Astrocyte (in vitro differentiated cells and primary cell): ENCODE data around the gene CDHR1. TPM values are rescaled to one million over a fixed set of nuclear protein-coding genes. Genes with fewer than 3 reads are reported as not detected.

Source experiments
- DNase-seq: peaks from one replicate; pipeline ENCODE4 v3.0.0-alpha.2; 2010; ENCODE audit warnings: low read depth
- FAIRE-seq: peaks from 2 replicates; lab custom pipeline; 2011; peaks lifted over from hg19 to GRCh38; lab: Jason Lieb, UNC
- H2AFZ ChIP-seq: 2 replicates; pipeline ENCODE4 v1.6.0; 2012; ENCODE audit warnings: low read depth, low read length, inconsistent platforms
- H3K27ac ChIP-seq: 2 replicates; pipeline ENCODE4 v1.5.1; 2011; ENCODE audit warnings: low read depth, low read length, inconsistent platforms
- H3K27me3 ChIP-seq: 2 replicates; pipeline ENCODE4 v1.6.0; 2011; ENCODE audit warnings: low read length, inconsistent platforms; ENCODE audit not compliant: insufficient read depth
- H3K36me3 ChIP-seq: 2 replicates; pipeline ENCODE4 v1.5.1; 2011; ENCODE audit warnings: low read length, inconsistent platforms; ENCODE audit not compliant: insufficient read depth
- H3K4me1 ChIP-seq: 2 replicates; pipeline ENCODE4 v1.5.1; 2011; ENCODE audit warnings: low read length, inconsistent platforms; ENCODE audit not compliant: insufficient read depth
- H3K4me2 ChIP-seq: 2 replicates; pipeline ENCODE4 v1.6.0; 2012; ENCODE audit warnings: low read length, inconsistent platforms
- H3K4me3 ChIP-seq: 2 replicates; pipeline ENCODE4 v1.5.1; 2011; ENCODE audit warnings: low read depth, mild to moderate bottlenecking, low read length, inconsistent platforms; ENCODE audit not compliant: insufficient read depth
- H3K79me2 ChIP-seq: 2 replicates; pipeline ENCODE4 v1.6.0; 2012; ENCODE audit warnings: mild to moderate bottlenecking, low read length, inconsistent platforms; ENCODE audit not compliant: insufficient read depth
- H3K9ac ChIP-seq: 2 replicates; pipeline ENCODE4 v1.6.0; 2012; ENCODE audit warnings: mild to moderate bottlenecking, low read length, inconsistent platforms
- H3K9me3 ChIP-seq: 2 replicates; pipeline ENCODE4 v1.5.1; 2012; ENCODE audit warnings: low read depth, mild to moderate bottlenecking, low read length, inconsistent platforms; ENCODE audit not compliant: insufficient read depth
- H4K20me1 ChIP-seq: 2 replicates; pipeline ENCODE4 v1.6.0; 2012; ENCODE audit warnings: low read length, inconsistent platforms; ENCODE audit not compliant: insufficient read depth
- H3K27ac Mint-ChIP-seq: one replicate; pipeline ENCODE4 v1.8.0; 2021; ENCODE audit warnings: mild to moderate bottlenecking, mixed read lengths; ENCODE audit not compliant: unreplicated experiment
- H3K27me3 Mint-ChIP-seq: one replicate; pipeline ENCODE4 v1.8.0; 2021; ENCODE audit warnings: low read depth, mixed read lengths; ENCODE audit not compliant: unreplicated experiment
- H3K36me3 Mint-ChIP-seq: one replicate; pipeline ENCODE4 v1.8.0; 2021; ENCODE audit warnings: low read depth, mixed read lengths; ENCODE audit not compliant: unreplicated experiment
- H3K4me1 Mint-ChIP-seq: one replicate; pipeline ENCODE4 v1.8.0; 2021; ENCODE audit warnings: low read depth, mixed read lengths; ENCODE audit not compliant: unreplicated experiment
- H3K4me3 Mint-ChIP-seq: one replicate; pipeline ENCODE4 v1.8.0; 2021; ENCODE audit warnings: mild to moderate bottlenecking, moderate library complexity, mixed read lengths; ENCODE audit not compliant: unreplicated experiment
- H3K9me3 Mint-ChIP-seq: one replicate; pipeline ENCODE4 v1.8.0; 2021; ENCODE audit warnings: mild to moderate bottlenecking, mixed read lengths; ENCODE audit not compliant: unreplicated experiment
- CTCF ChIP-seq: IDR thresholded peaks from 2 replicates; pipeline ENCODE4 v1.5.1; 2011; ENCODE audit warnings: low read depth, mild to moderate bottlenecking, inconsistent platforms, low read length, moderate library complexity; ENCODE audit not compliant: insufficient read depth
- EZH2 ChIP-seq: IDR thresholded peaks from 2 replicates; pipeline ENCODE4 v1.6.1; 2012; ENCODE audit warnings: mild to moderate bottlenecking, low read length, inconsistent platforms; ENCODE audit not compliant: insufficient read depth
- total RNA-seq: library from RNA; stranded (reverse); gene quantifications from 2 replicates; pipeline ENCODE4 v1.2.1, GENCODE V29; 2021

CDHR1 gene
- total RNA-seq, 1 donor from 2014 or later = 0.75 TPM

GRCh38 chr10:84262190-84262956 lies 68.0 kb downstream of the CDHR1 start:
- Mint-ChIP-seq H3K4me3 (no peak overlapping the region), H3K36me3 (no peaks in the 10 kb centered on the region), H3K27ac (no peak overlapping the region), H3K9me3 (no peaks in the 10 kb centered on the region), H3K4me1 (no peaks in the 10 kb centered on the region), H3K27me3 (peaks cover 18% of the 10 kb centered on the region)
- no peaks in the 10 kb centered on the region for H3K9me3 ChIP-seq
- no peak overlapping the region for H3K4me3 ChIP-seq
- H3K4me1 ChIP-seq = peaks cover 5% of the 10 kb centered on the region
- no peak overlapping the region for H3K9ac ChIP-seq
- no peaks in the 10 kb centered on the region for H3K79me2 ChIP-seq
- no peak overlapping the region for H3K27ac ChIP-seq
- no peak for FAIRE-seq
- H2AFZ ChIP-seq = no peak overlapping the region
- TF ChIP-seq CTCF (no peak), EZH2 (no peak)
- H3K4me2 ChIP-seq = no peak overlapping the region
- no peaks in the 10 kb centered on the region for H3K27me3 ChIP-seq
- H3K36me3 ChIP-seq = no peaks in the 10 kb centered on the region
- H4K20me1 ChIP-seq = no peaks in the 10 kb centered on the region
- DNase-seq = no peak

- Histone ChIP-seq H3K9me3 (no peaks in the 10 kb centered on the region), H3K79me2 (no peaks in the 10 kb centered on the region), H3K4me2 (no peak overlapping the region), H3K27ac (no peak overlapping the region), H3K27me3 (no peaks in the 10 kb centered on the region), H3K9ac (no peak overlapping the region), H2AFZ (no peak overlapping the region), H3K4me3 (no peak overlapping the region), H4K20me1 (no peaks in the 10 kb centered on the region), H3K4me1 (peaks cover 8% of the 10 kb centered on the region), H3K36me3 (no peaks in the 10 kb centered on the region)
- DNase-seq (no peak), FAIRE-seq (no peak)
- Mint-ChIP-seq H3K4me1 (no peaks in the 10 kb centered on the region), H3K27ac (no peak overlapping the region), H3K4me3 (no peak overlapping the region), H3K27me3 (peaks cover 18% of the 10 kb centered on the region), H3K9me3 (no peaks in the 10 kb centered on the region), H3K36me3 (no peaks in the 10 kb centered on the region)
- TF ChIP-seq EZH2 (no peak), CTCF (no peak)
These were observed 69.4 kb downstream of the CDHR1 start for GRCh38 chr10:84263716-84264115.

GRCh38 chr10:84264611-84265141 lies 70.3 kb downstream of the CDHR1 start:
- H3K27me3 Mint-ChIP-seq = peaks cover 18% of the 10 kb centered on the region
- Histone ChIP-seq H3K27ac (no peak overlapping the region), H3K79me2 (no peaks in the 10 kb centered on the region), H3K4me2 (peak overlapping the region; percentile 69), H2AFZ (peak overlapping the region; percentile 42), H3K36me3 (no peaks in the 10 kb centered on the region), H3K4me3 (no peak overlapping the region), H4K20me1 (no peaks in the 10 kb centered on the region), H3K4me1 (peaks cover 12% of the 10 kb centered on the region), H3K9me3 (no peaks in the 10 kb centered on the region), H3K27me3 (no peaks in the 10 kb centered on the region), H3K9ac (peak overlapping the region; percentile 11)
- no peak overlapping the region for H3K27ac Mint-ChIP-seq
- FAIRE-seq (peak; percentile 45), DNase-seq (peak; percentile 34)
- H3K4me1 Mint-ChIP-seq = no peaks in the 10 kb centered on the region
- TF ChIP-seq EZH2 = no peak
- peak; percentile 99 for TF ChIP-seq CTCF
- no peaks in the 10 kb centered on the region for H3K36me3 Mint-ChIP-seq
- no peaks in the 10 kb centered on the region for H3K9me3 Mint-ChIP-seq
- no peak overlapping the region for H3K4me3 Mint-ChIP-seq
